IMR-90 (cell line): Measurements from ENCODE around the gene SS18L1. TPM values are rescaled to one million over a fixed set of nuclear protein-coding genes. Genes with fewer than 3 reads are reported as not detected.

Experiments
- ATAC-seq: fragments of 200-7000 bp; cut with Tn5 transposase; 2 replicates; pipeline ENCODE4 v1.9.1; 2020; ENCODE audit warnings: low read depth, mild to moderate bottlenecking, moderate library complexity
- BruUV-seq: library from RNA; stranded (reverse); fragments of 400-500 nt; replicated peaks from 2 replicates; lab custom pipeline; 2021; lab: Mats Ljungman, UMichigan
- CTCF ChIA-PET: fragments of 300-600 bp; formaldehyde crosslinking; extraction: SDS; loops from one replicate; lab custom pipeline; 2021; ENCODE audit warnings: antibody characterized with exemption; lab: Yijun Ruan, JAX
- POLR2A ChIA-PET: fragments of 300-600 bp; sonication (Branson Sonifier 250); formaldehyde crosslinking; loops from one replicate; lab custom pipeline; 2022; ENCODE audit warnings: antibody characterized with exemption; ENCODE audit not compliant: unreplicated experiment; lab: Charles Lee
- DNase-seq: peaks from one replicate; pipeline ENCODE4 v3.0.0; 2013
- H2AFZ ChIP-seq: replicated peaks from 2 replicates; pipeline ENCODE3; 2013; ENCODE audit warnings: low read length, mild to moderate bottlenecking; ENCODE audit not compliant: poor library complexity
- H2AK5ac ChIP-seq: 2 replicates; pipeline ENCODE4 v1.6.1; 2013; ENCODE audit warnings: low read depth, low read length, inconsistent platforms
- H2AK9ac ChIP-seq: replicated peaks from 2 replicates; pipeline ENCODE3; 2013; ENCODE audit warnings: mild to moderate bottlenecking, low read depth, low read length, moderate library complexity; ENCODE audit not compliant: poor library complexity
- H2BK120ac ChIP-seq: 2 replicates; pipeline ENCODE4 v1.6.1; 2013; ENCODE audit warnings: low read depth, low read length, inconsistent platforms
- H2BK15ac ChIP-seq: 3 replicates; pipeline ENCODE4 v1.6.1; 2013; ENCODE audit warnings: low read depth, low read length, inconsistent platforms
- H2BK20ac ChIP-seq: 2 replicates; pipeline ENCODE4 v1.6.1; 2013; ENCODE audit warnings: low read depth, mild to moderate bottlenecking, inconsistent platforms, low read length, moderate library complexity
- H2BK5ac ChIP-seq: 2 replicates; pipeline ENCODE4 v1.6.1; 2013; ENCODE audit warnings: mild to moderate bottlenecking, low read depth, low read length, inconsistent platforms; ENCODE audit not compliant: poor library complexity, severe bottlenecking
- H3K14ac ChIP-seq: replicated peaks from 2 replicates; pipeline ENCODE4 v1.6.1; 2013; ENCODE audit warnings: low read depth, low read length, inconsistent platforms
- H3K18ac ChIP-seq: 2 replicates; pipeline ENCODE4 v1.6.1; 2013; ENCODE audit warnings: low read depth, low read length, control low read depth
- H3K23ac ChIP-seq: 2 replicates; pipeline ENCODE4 v1.6.1; 2013; ENCODE audit warnings: low read depth, low read length, inconsistent platforms
- H3K27ac ChIP-seq: 2 replicates; pipeline ENCODE4 v1.5.1; 2013; ENCODE audit warnings: mild to moderate bottlenecking, control low read depth, low read length; ENCODE audit not compliant: insufficient read depth
- H3K27me3 ChIP-seq: 2 replicates; pipeline ENCODE4 v1.6.1; 2013; ENCODE audit warnings: low read length; ENCODE audit not compliant: control insufficient read depth, insufficient read depth
- H3K36me3 ChIP-seq: 2 replicates; pipeline ENCODE4 v1.6.1; 2013; ENCODE audit warnings: low read length, mixed read lengths; ENCODE audit not compliant: control insufficient read depth, insufficient read depth
- H3K4ac ChIP-seq: 2 replicates; pipeline ENCODE4 v1.6.1; 2013; ENCODE audit warnings: low read depth, low read length, inconsistent platforms
- H3K4me1 ChIP-seq: 2 replicates; pipeline ENCODE4 v1.6.1; 2013; ENCODE audit warnings: low read length, mixed read lengths; ENCODE audit not compliant: control insufficient read depth, insufficient read depth
- H3K4me2 ChIP-seq: 2 replicates; pipeline ENCODE4 v1.6.1; 2013; ENCODE audit warnings: low read depth, mild to moderate bottlenecking, control low read depth, low read length, moderate library complexity
- H3K4me3 ChIP-seq: 2 replicates; pipeline ENCODE4 v1.5.1; 2013; ENCODE audit warnings: low read depth, mild to moderate bottlenecking, control low read depth, low read length, moderate library complexity; ENCODE audit not compliant: insufficient read depth
- H3K56ac ChIP-seq: 2 replicates; pipeline ENCODE4 v1.6.1; 2013; ENCODE audit warnings: low read length, inconsistent platforms; ENCODE audit not compliant: insufficient read depth; ENCODE audit errors: extremely low read depth
- H3K79me1 ChIP-seq, 2 experiments: 2 replicates each; pipeline ENCODE4 v1.6.1; 2013; ENCODE audit warnings: low read length in 2 of 2, inconsistent platforms in 1 of 2, low read depth in 1 of 2
- H3K9ac ChIP-seq: 2 replicates; pipeline ENCODE4 v1.6.1; 2013; ENCODE audit warnings: low read depth, low read length, control low read depth
- H3K9me1 ChIP-seq: 2 replicates; pipeline ENCODE4 v1.6.1; 2013; ENCODE audit warnings: low read length, inconsistent platforms; ENCODE audit not compliant: insufficient read depth
- H3K9me3 ChIP-seq: 2 replicates; pipeline ENCODE4 v1.6.1; 2013; ENCODE audit warnings: low read length; ENCODE audit not compliant: control insufficient read depth, insufficient read depth
- H4K20me1 ChIP-seq: 2 replicates; pipeline ENCODE4 v1.6.1; 2013; ENCODE audit warnings: low read length, inconsistent platforms; ENCODE audit not compliant: insufficient read depth
- H4K5ac ChIP-seq: 2 replicates; pipeline ENCODE4 v1.6.1; 2013; ENCODE audit warnings: mild to moderate bottlenecking, low read depth, low read length, control low read depth
- H4K8ac ChIP-seq, 2 experiments: 2 replicates each; pipeline ENCODE4 v1.6.1; 2013; ENCODE audit warnings: low read depth in 2 of 2, low read length in 2 of 2, control low read depth in 1 of 2, inconsistent platforms in 1 of 2
- H4K91ac ChIP-seq: 2 replicates; pipeline ENCODE4 v1.6.1; 2013; ENCODE audit warnings: low read depth, low read length, inconsistent platforms; ENCODE audit not compliant: insufficient read depth
- BHLHE40 ChIP-seq: fragments of 150-350 bp; IDR thresholded peaks from 2 replicates; pipeline ENCODE4 v1.6.1; 2016; ENCODE audit warnings: mild to moderate bottlenecking, low read depth, low read length
- FOS ChIP-seq: fragments of 150-350 bp; IDR thresholded peaks from 2 replicates; pipeline ENCODE4 v1.6.1; 2016; ENCODE audit warnings: low read depth, low read length
- MAZ ChIP-seq: IDR thresholded peaks from 2 replicates; pipeline ENCODE4 v1.6.1; 2012; ENCODE audit warnings: low read depth, mild to moderate bottlenecking, low read length, improper control_type of control experiment, moderate library complexity, borderline replicate concordance
- MXI1 ChIP-seq: IDR thresholded peaks from 2 replicates; pipeline ENCODE4 v1.6.1; 2012; ENCODE audit warnings: low read depth, mild to moderate bottlenecking, low read length, moderate library complexity, borderline replicate concordance
- POLR2A ChIP-seq: IDR thresholded peaks from 2 replicates; pipeline ENCODE4 v1.6.1; 2012; ENCODE audit warnings: mild to moderate bottlenecking, low read depth, low read length
- RAD21 ChIP-seq: IDR thresholded peaks from 2 replicates; pipeline ENCODE4 v1.6.1; 2012; ENCODE audit warnings: low read length, improper control_type of control experiment
- RCOR1 ChIP-seq: IDR thresholded peaks from 2 replicates; pipeline ENCODE4 v1.6.1; 2012; ENCODE audit warnings: mild to moderate bottlenecking, low read length, improper control_type of control experiment; ENCODE audit not compliant: insufficient replicate concordance
- RFX5 ChIP-seq: IDR thresholded peaks from 2 replicates; pipeline ENCODE4 v1.8.0; 2012; ENCODE audit warnings: low read depth, mild to moderate bottlenecking, low read length, moderate library complexity
- USF2 ChIP-seq: fragments of 150-350 bp; IDR thresholded peaks from 2 replicates; pipeline ENCODE4 v1.6.1; 2017; ENCODE audit warnings: mild to moderate bottlenecking, antibody characterized with exemption, low read length, low read depth
- WGBS, 2 experiments: methylation state at CpG; one replicate each; pipeline versions ENCODE4 v1.1.5 to v1.1.7; 2013; ENCODE audit warnings: missing lambda C conversion rate in 2 of 2; ENCODE audit not compliant: insufficient read length in 1 of 2; ENCODE audit errors: extremely low coverage in 2 of 2; 5-methylcytosine and 5-hydroxymethylcytosine counted together
- dilution Hi-C: fragments of 300-500 bp; cut with HindIII; formaldehyde crosslinking; loops from one replicate; pipeline ENCODE4 v1.14.3; 2018; ENCODE audit warnings: low sequenced_read_pairs; ENCODE audit not compliant: unreplicated experiment
- in situ Hi-C: fragments of 300-500 bp; cut with MboI; formaldehyde crosslinking; loops from 3 replicates; pipeline ENCODE4 v1.14.3; 2019; ENCODE audit warnings: low sequenced_read_pairs, inconsistent platforms, mixed read lengths
- intact Hi-C: fragments of 100-400 bp; cut with micrococcal nuclease; formaldehyde crosslinking; loops from 2 replicates; pipeline ENCODE4 v1.10.0; 2022
- polyA plus RNA-seq, 3 experiments: library from polyadenylated mRNA; depleted of rRNA; stranded (reverse); fragments of >200 nt; gene quantifications; 2 replicates each; pipeline ENCODE4 v1.2.3, GENCODE V29; 2012; ENCODE audit warnings: low replicate concordance in 1 of 3
- total RNA-seq: library from RNA; depleted of rRNA; stranded (reverse); fragments of >200 nt; gene quantifications from 2 replicates; pipeline ENCODE4 v1.2.3, GENCODE V29; 2012
- TF ChIP-seq, protein P1 (sequence below): fragments of 150-350 bp; IDR thresholded peaks from 2 replicates; pipeline ENCODE4 v1.6.1; 2016; ENCODE audit warnings: low read depth, mild to moderate bottlenecking, low read length, moderate library complexity, borderline replicate concordance
- TF ChIP-seq, protein P2 (sequence below): conservative IDR thresholded peaks from 2 replicates; pipeline ENCODE4 v1.5.1; 2012; ENCODE audit warnings: mild to moderate bottlenecking, low read depth, low read length, improper control_type of control experiment

Gene SS18L1
- total and polyA plus RNA-seq, 2 of the 4 experiments (the other 2 are of a cell fraction): 8.1 to 12.2 TPM

DNA sequence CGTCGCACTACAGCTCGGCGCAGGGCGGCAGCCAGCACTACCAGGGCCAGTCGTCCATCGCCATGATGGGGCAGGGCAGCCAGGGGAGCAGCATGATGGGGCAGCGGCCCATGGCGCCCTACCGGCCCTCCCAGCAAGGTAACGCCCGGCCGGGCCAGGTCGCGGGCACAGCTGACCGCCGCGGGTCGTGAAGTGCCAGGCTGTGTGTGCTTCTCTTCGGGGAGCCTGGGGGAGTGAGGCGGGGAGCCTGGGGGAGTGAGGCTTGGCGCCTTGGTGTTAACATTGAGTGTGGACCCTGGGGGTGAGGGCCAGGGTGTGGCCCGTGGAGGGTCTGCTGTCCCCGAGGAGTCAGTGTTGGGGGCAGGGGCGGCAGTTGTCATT is 19.9 kb downstream of the SS18L1 start:
- Histone ChIP-seq H2BK120ac (no peak overlapping the region), H3K9me3 (no peaks in the 10 kb centered on the region), H4K20me1 (peaks cover 17% of the 10 kb centered on the region), H3K4me1 (peaks cover 7% of the 10 kb centered on the region), H3K4me2 (no peak overlapping the region), H3K79me1 (peaks cover 8 to 37% of the 10 kb centered on the region in 2 experiments), H3K56ac (no peak overlapping the region), H3K36me3 (peaks cover 59% of the 10 kb centered on the region), H3K27ac (no peak overlapping the region), H4K8ac (no peak overlapping the region), H2AFZ (no peak overlapping the region), H3K18ac (no peak overlapping the region), H2BK15ac (no peak overlapping the region), H4K5ac (no peak overlapping the region), H2AK5ac (no peak overlapping the region), H3K23ac (no peak overlapping the region), H3K4me3 (no peak overlapping the region), H3K9ac (no peak overlapping the region), H2BK5ac (no peak overlapping the region), H2BK20ac (no peak overlapping the region), H3K14ac (no peak overlapping the region), H3K27me3 (no peaks in the 10 kb centered on the region), H3K9me1 (peaks cover 16% of the 10 kb centered on the region; the same call in 1 of the 2 replicates), H2AK9ac (no peak overlapping the region), H4K91ac (no peak overlapping the region), H3K4ac (no peak overlapping the region)
- in situ Hi-C loops (no loop called here), dilution Hi-C loops (no loop called here), intact Hi-C loops (no loop called here)
- no TSS peak for BruUV-seq
- POLR2A ChIA-PET: no interaction called here
- WGBS, 2 experiments: 90% methylated on average over 12 of the region's 25 CpGs; no CpG with 5 or more reads in 1 of the 2 experiments
- CTCF ChIA-PET: no interaction called here
- ATAC-seq: no peak
- TF ChIP-seq USF2: no peak
- no peak for TF ChIP-seq BHLHE40
- TF ChIP-seq FOS: no peak
- no peak for TF ChIP-seq RCOR1
- TF ChIP-seq, protein P1, sequence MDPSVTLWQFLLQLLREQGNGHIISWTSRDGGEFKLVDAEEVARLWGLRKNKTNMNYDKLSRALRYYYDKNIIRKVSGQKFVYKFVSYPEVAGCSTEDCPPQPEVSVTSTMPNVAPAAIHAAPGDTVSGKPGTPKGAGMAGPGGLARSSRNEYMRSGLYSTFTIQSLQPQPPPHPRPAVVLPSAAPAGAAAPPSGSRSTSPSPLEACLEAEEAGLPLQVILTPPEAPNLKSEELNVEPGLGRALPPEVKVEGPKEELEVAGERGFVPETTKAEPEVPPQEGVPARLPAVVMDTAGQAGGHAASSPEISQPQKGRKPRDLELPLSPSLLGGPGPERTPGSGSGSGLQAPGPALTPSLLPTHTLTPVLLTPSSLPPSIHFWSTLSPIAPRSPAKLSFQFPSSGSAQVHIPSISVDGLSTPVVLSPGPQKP: no peak
- no peak for TF ChIP-seq MAZ
- TF ChIP-seq, protein P2, sequence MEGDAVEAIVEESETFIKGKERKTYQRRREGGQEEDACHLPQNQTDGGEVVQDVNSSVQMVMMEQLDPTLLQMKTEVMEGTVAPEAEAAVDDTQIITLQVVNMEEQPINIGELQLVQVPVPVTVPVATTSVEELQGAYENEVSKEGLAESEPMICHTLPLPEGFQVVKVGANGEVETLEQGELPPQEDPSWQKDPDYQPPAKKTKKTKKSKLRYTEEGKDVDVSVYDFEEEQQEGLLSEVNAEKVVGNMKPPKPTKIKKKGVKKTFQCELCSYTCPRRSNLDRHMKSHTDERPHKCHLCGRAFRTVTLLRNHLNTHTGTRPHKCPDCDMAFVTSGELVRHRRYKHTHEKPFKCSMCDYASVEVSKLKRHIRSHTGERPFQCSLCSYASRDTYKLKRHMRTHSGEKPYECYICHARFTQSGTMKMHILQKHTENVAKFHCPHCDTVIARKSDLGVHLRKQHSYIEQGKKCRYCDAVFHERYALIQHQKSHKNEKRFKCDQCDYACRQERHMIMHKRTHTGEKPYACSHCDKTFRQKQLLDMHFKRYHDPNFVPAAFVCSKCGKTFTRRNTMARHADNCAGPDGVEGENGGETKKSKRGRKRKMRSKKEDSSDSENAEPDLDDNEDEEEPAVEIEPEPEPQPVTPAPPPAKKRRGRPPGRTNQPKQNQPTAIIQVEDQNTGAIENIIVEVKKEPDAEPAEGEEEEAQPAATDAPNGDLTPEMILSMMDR: no peak
- TF ChIP-seq RAD21: no peak
- no peak for TF ChIP-seq MXI1
- TF ChIP-seq RFX5: no peak
- TF ChIP-seq POLR2A: no peak
- DNase-seq: no peak
